ENCODE results near the gene PTPRN2. TPM values are rescaled to one million over a fixed set of nuclear protein-coding genes. Genes with fewer than 3 reads are reported as not detected.

PTPRN2 gene
- total and polyA plus RNA-seq, 9 of the 15 experiments (the other 6 are each of a cell fraction or from before 2014, with no cell fraction given): not detected

DNA sequence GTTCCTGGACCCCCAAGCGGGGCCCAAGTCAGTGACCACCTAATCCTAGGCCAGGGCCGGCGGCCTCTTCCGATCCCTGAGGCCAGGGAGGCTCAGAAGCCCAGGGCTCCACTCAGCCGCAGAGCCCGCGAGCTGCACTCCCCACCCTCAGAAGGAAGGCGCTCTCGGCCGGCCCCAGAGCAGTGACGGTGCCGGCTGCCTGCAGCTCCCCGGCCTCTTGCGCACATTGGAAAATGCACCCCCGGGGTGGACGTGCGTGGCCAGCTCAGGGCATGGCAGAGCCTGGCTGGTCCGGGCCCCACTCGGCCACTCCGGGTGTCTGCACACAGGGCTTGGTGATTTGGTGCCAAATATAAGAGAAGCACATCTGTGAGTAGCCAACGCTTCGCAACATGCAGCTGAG, 269.1 kb downstream of the PTPRN2 start:
- ChIA-PET CTCF (ENCODE audit: low intra/inter-chr PET ratio) (no interaction called here), POLR2A (no interaction called here)
- no peak overlapping the region for H3K9ac ChIP-seq (ENCODE audit: insufficient read depth in 1 of 2, low read depth in 2 of 2, low read length in 2 of 2)
- no peak overlapping the region for H3K4me2 ChIP-seq (ENCODE audit: insufficient read depth, low read length)
- H3K27ac ChIP-seq (ENCODE audit: extremely low read depth, low read depth, low read length): no peak overlapping the region
- peaks cover 0 to 5% of the 10 kb centered on the region in 2 experiments; a peak in 1 of 5 replicates for H3K4me1 ChIP-seq (replicated peaks in 1 of 2; ENCODE audit: control insufficient read depth in 2 of 2, insufficient read depth in 2 of 2, low read length in 2 of 2)
- no TSS peak for BruUV-seq (replicated peaks)
- ATAC-seq (no peak), DNase-seq (ENCODE audit: extremely low read depth in 1 of 4, low spot score in 3 of 4) (no peak), FAIRE-seq (no peak)
- H3K9me1 ChIP-seq (ENCODE audit: control insufficient read depth, insufficient read depth, low read length): no peaks in the 10 kb centered on the region
- no peak overlapping the region for H3K4me3 ChIP-seq
- H3K79me2 ChIP-seq (ENCODE audit: control insufficient read depth, insufficient read depth, low read length): no peaks in the 10 kb centered on the region
- H3K36me3 ChIP-seq (ENCODE audit: control insufficient read depth, insufficient read depth, low read length): no peaks in the 10 kb centered on the region
- in situ Hi-C loops (cut with MboI) (no loop called here), intact Hi-C loops (cut with micrococcal nuclease) (no loop called here)
- H4K20me1 ChIP-seq (replicated peaks; ENCODE audit: control insufficient read depth, insufficient read depth, low read length): no peaks in the 10 kb centered on the region
- H3K27me3 ChIP-seq (ENCODE audit: control insufficient read depth in 2 of 2, insufficient read depth in 2 of 2, low read length in 2 of 2): peaks cover 11 to 53% of the 10 kb centered on the region in 2 experiments; a peak in 3 of 5 replicates
- no peaks in the 10 kb centered on the region for H3K9me3 ChIP-seq (replicated peaks; ENCODE audit: control insufficient read depth, insufficient read depth, low read depth, low read length)
- no peak overlapping the region for H2AFZ ChIP-seq (ENCODE audit: low read depth, low read length)
- WGBS (ENCODE audit: insufficient coverage, low coverage, missing lambda C conversion rate): 2% methylated on average over 22 of the region's 22 CpGs
- TF ChIP-seq ESRRB (CRISPR knock-in tag; IDR thresholded peaks at IDR 0.05; ENCODE audit: borderline replicate concordance) (no peak), ZSCAN29 (IDR thresholded peaks at IDR 0.05) (no peak), SIN3B (IDR thresholded peaks at IDR 0.05; ENCODE audit: low read depth) (no peak), NFATC3 (IDR thresholded peaks at IDR 0.05) (no peak), KAT2B (IDR thresholded peaks at IDR 0.05; ENCODE audit: low read depth, low read length) (no peak), SLC30A9 (CRISPR knock-in tag; IDR thresholded peaks at IDR 0.05) (no peak), TCF7L2 (IDR thresholded peaks at IDR 0.05; ENCODE audit: low read depth, low read length) (no peak), KLF10 (CRISPR knock-in tag; IDR thresholded peaks at IDR 0.05) (no peak), ERF (CRISPR knock-in tag; IDR thresholded peaks at IDR 0.05) (no peak), ZNF778 (CRISPR knock-in tag; IDR thresholded peaks at IDR 0.05) (no peak), RBM39 (optimal IDR thresholded peaks at IDR 0.05; ENCODE audit: low read depth, low read length) (no peak)
- TF ChIP-seq, protein P1, sequence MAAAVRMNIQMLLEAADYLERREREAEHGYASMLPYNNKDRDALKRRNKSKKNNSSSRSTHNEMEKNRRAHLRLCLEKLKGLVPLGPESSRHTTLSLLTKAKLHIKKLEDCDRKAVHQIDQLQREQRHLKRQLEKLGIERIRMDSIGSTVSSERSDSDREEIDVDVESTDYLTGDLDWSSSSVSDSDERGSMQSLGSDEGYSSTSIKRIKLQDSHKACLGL (CRISPR knock-in tag; IDR thresholded peaks at IDR 0.05; ENCODE audit: borderline replicate concordance, poor library complexity, severe bottlenecking): no peak
- TF ChIP-seq, protein P2, sequence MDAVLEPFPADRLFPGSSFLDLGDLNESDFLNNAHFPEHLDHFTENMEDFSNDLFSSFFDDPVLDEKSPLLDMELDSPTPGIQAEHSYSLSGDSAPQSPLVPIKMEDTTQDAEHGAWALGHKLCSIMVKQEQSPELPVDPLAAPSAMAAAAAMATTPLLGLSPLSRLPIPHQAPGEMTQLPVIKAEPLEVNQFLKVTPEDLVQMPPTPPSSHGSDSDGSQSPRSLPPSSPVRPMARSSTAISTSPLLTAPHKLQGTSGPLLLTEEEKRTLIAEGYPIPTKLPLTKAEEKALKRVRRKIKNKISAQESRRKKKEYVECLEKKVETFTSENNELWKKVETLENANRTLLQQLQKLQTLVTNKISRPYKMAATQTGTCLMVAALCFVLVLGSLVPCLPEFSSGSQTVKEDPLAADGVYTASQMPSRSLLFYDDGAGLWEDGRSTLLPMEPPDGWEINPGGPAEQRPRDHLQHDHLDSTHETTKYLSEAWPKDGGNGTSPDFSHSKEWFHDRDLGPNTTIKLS (IDR thresholded peaks at IDR 0.05; ENCODE audit: borderline replicate concordance, low read depth): no peak
- TF ChIP-seq, protein P3, sequence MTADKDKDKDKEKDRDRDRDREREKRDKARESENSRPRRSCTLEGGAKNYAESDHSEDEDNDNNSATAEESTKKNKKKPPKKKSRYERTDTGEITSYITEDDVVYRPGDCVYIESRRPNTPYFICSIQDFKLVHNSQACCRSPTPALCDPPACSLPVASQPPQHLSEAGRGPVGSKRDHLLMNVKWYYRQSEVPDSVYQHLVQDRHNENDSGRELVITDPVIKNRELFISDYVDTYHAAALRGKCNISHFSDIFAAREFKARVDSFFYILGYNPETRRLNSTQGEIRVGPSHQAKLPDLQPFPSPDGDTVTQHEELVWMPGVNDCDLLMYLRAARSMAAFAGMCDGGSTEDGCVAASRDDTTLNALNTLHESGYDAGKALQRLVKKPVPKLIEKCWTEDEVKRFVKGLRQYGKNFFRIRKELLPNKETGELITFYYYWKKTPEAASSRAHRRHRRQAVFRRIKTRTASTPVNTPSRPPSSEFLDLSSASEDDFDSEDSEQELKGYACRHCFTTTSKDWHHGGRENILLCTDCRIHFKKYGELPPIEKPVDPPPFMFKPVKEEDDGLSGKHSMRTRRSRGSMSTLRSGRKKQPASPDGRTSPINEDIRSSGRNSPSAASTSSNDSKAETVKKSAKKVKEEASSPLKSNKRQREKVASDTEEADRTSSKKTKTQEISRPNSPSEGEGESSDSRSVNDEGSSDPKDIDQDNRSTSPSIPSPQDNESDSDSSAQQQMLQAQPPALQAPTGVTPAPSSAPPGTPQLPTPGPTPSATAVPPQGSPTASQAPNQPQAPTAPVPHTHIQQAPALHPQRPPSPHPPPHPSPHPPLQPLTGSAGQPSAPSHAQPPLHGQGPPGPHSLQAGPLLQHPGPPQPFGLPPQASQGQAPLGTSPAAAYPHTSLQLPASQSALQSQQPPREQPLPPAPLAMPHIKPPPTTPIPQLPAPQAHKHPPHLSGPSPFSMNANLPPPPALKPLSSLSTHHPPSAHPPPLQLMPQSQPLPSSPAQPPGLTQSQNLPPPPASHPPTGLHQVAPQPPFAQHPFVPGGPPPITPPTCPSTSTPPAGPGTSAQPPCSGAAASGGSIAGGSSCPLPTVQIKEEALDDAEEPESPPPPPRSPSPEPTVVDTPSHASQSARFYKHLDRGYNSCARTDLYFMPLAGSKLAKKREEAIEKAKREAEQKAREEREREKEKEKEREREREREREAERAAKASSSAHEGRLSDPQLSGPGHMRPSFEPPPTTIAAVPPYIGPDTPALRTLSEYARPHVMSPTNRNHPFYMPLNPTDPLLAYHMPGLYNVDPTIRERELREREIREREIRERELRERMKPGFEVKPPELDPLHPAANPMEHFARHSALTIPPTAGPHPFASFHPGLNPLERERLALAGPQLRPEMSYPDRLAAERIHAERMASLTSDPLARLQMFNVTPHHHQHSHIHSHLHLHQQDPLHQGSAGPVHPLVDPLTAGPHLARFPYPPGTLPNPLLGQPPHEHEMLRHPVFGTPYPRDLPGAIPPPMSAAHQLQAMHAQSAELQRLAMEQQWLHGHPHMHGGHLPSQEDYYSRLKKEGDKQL (CRISPR knock-in tag; IDR thresholded peaks at IDR 0.05; ENCODE audit: borderline replicate concordance): no peak
- TF ChIP-seq, protein P4, sequence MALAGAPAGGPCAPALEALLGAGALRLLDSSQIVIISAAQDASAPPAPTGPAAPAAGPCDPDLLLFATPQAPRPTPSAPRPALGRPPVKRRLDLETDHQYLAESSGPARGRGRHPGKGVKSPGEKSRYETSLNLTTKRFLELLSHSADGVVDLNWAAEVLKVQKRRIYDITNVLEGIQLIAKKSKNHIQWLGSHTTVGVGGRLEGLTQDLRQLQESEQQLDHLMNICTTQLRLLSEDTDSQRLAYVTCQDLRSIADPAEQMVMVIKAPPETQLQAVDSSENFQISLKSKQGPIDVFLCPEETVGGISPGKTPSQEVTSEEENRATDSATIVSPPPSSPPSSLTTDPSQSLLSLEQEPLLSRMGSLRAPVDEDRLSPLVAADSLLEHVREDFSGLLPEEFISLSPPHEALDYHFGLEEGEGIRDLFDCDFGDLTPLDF (CRISPR knock-in tag; IDR thresholded peaks at IDR 0.05): no peak
